WI38 (cell line): ENCODE results near the gene PPM1N.

ENCODE experiments used
- H3K4me3 ChIP-seq: 2 replicates; pipeline ENCODE4 v1.5.1; 2011; ENCODE audit warnings: low read depth, mild to moderate bottlenecking, control low read depth, low read length
- CTCF ChIP-seq: IDR thresholded peaks from 2 replicates; pipeline ENCODE4 v1.5.1; 2012; ENCODE audit warnings: low read depth, mild to moderate bottlenecking, control low read depth, low read length

The PPM1N gene

GRCh38 chr19:45471111-45471930, 26.9 kb upstream of the PPM1N start:
- no peak overlapping the region for H3K4me3 ChIP-seq
- no peak for TF ChIP-seq CTCF

- TF ChIP-seq CTCF = no peak
- H3K4me3 ChIP-seq = no peak overlapping the region
Observed at GRCh38 chr19:45471931-45472562, 26.2 kb upstream of the PPM1N start.

GRCh38 chr19:45472563-45473366, 25.5 kb upstream of the PPM1N start:
- TF ChIP-seq CTCF = no peak
- no peak overlapping the region for H3K4me3 ChIP-seq

GRCh38 chr19:45473367-45473681, 24.9 kb upstream of the PPM1N start:
- no peak for TF ChIP-seq CTCF
- H3K4me3 ChIP-seq = no peak overlapping the region

GRCh38 chr19:45473682-45474605, 24.3 kb upstream of the PPM1N start:
- TF ChIP-seq CTCF = no peak
- H3K4me3 ChIP-seq = no peak overlapping the region

- TF ChIP-seq CTCF = no peak
- no peak overlapping the region for H3K4me3 ChIP-seq
Observed at GRCh38 chr19:45474606-45475521, 23.4 kb upstream of the PPM1N start.
